IPS-18a (cell line): ENCODE measurements around the gene ARHGAP10.

Source experiments
- H3K27ac ChIP-seq: one replicate; pipeline ENCODE4 v1.5.1; 2013; ENCODE audit warnings: low read length
- H3K27me3 ChIP-seq: one replicate; pipeline ENCODE4 v1.6.1; 2013; ENCODE audit warnings: mild to moderate bottlenecking, low read length; ENCODE audit not compliant: control insufficient read depth, insufficient read depth
- H3K36me3 ChIP-seq: one replicate; pipeline ENCODE4 v1.6.1; 2013; ENCODE audit warnings: low read depth, low read length; ENCODE audit not compliant: control insufficient read depth
- H3K4me1 ChIP-seq: one replicate; pipeline ENCODE4 v1.6.1; 2013; ENCODE audit warnings: low read depth, low read length; ENCODE audit not compliant: control insufficient read depth
- H3K4me3 ChIP-seq: one replicate; pipeline ENCODE4 v1.5.1; 2013; ENCODE audit warnings: low read length
- H3K9ac ChIP-seq: one replicate; pipeline ENCODE4 v1.6.1; 2013; ENCODE audit warnings: mild to moderate bottlenecking, low read length, moderate library complexity
- H3K9me3 ChIP-seq: one replicate; pipeline ENCODE4 v1.6.1; 2013; ENCODE audit warnings: low read depth, low read length; ENCODE audit not compliant: control insufficient read depth

The ARHGAP10 gene

DNA sequence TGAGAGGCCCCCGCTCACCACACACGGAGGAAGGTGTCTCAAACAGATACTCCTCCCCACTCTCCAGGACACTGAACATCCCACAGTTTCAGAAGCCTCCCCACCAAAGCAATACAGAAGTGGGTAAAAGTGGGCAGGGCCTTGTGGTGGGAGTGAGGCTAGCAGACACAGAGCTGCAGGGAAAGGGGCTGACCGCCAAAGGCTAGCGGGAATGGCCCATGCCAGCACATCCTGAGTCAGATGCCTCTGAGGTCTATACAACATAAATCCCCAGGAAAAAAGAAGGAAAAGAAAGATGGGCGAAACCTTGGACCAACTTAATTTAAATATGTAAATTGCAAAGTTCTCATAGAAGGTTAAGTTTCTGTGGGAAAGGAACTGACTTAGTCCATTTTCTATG is 21.9 kb upstream of the ARHGAP10 start:
- no peaks in the 10 kb centered on the region for H3K36me3 ChIP-seq
- H3K27ac ChIP-seq, result no peak overlapping the region
- H3K9ac ChIP-seq, result no peak overlapping the region
- no peaks in the 10 kb centered on the region for H3K9me3 ChIP-seq
- H3K4me1 ChIP-seq, result no peaks in the 10 kb centered on the region
- H3K4me3 ChIP-seq, result no peak overlapping the region
- no peaks in the 10 kb centered on the region for H3K27me3 ChIP-seq

- Histone ChIP-seq H3K27me3 (no peaks in the 10 kb centered on the region), H3K9me3 (no peaks in the 10 kb centered on the region), H3K4me3 (no peak overlapping the region)
These were observed 17.1 kb upstream of the ARHGAP10 start for GRCh38 chr4:147714575-147715401.

GRCh38 chr4:147717878-147718277 is 14.0 kb upstream of the ARHGAP10 start:
- H3K4me3 ChIP-seq, result no peak overlapping the region
- H3K27me3 ChIP-seq, result peaks cover 1% of the 10 kb centered on the region
- H3K27ac ChIP-seq, result no peak overlapping the region
- H3K9me3 ChIP-seq, result no peaks in the 10 kb centered on the region
- H3K36me3 ChIP-seq, result no peaks in the 10 kb centered on the region
- no peak overlapping the region for H3K9ac ChIP-seq
- H3K4me1 ChIP-seq, result no peaks in the 10 kb centered on the region

More at GRCh38 chr4:147714575-147715401, 17.1 kb upstream of the ARHGAP10 start:
- no peak overlapping the region for H3K27ac ChIP-seq
- no peak overlapping the region for H3K9ac ChIP-seq
- no peaks in the 10 kb centered on the region for H3K36me3 ChIP-seq
- no peaks in the 10 kb centered on the region for H3K4me1 ChIP-seq

DNA sequence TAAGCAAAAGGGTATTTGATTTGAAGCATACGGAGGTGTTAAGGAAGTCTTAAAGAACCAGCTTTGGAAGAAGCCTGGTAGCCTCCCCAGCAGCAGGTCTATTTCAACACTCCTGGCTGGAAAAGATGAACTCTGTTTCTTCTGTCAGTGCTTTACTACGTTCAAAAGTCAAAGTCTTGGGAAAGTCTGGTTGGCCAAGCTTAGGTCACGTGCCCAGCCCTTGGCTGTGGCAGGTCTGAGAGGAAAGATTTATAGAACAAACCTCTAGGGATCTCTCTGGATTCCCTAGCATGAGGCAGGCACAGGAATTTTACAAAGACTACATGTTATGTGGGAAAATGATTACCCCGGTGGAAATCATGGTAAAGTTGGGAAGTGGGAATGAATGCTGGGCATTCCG is 8.6 kb upstream of the ARHGAP10 start:
- no peak overlapping the region for H3K27ac ChIP-seq
- no peak overlapping the region for H3K9ac ChIP-seq
- peaks cover 27% of the 10 kb centered on the region for H3K27me3 ChIP-seq
- no peak overlapping the region for H3K4me3 ChIP-seq
- H3K9me3 ChIP-seq, result no peaks in the 10 kb centered on the region
- no peaks in the 10 kb centered on the region for H3K36me3 ChIP-seq
- no peaks in the 10 kb centered on the region for H3K4me1 ChIP-seq

DNA sequence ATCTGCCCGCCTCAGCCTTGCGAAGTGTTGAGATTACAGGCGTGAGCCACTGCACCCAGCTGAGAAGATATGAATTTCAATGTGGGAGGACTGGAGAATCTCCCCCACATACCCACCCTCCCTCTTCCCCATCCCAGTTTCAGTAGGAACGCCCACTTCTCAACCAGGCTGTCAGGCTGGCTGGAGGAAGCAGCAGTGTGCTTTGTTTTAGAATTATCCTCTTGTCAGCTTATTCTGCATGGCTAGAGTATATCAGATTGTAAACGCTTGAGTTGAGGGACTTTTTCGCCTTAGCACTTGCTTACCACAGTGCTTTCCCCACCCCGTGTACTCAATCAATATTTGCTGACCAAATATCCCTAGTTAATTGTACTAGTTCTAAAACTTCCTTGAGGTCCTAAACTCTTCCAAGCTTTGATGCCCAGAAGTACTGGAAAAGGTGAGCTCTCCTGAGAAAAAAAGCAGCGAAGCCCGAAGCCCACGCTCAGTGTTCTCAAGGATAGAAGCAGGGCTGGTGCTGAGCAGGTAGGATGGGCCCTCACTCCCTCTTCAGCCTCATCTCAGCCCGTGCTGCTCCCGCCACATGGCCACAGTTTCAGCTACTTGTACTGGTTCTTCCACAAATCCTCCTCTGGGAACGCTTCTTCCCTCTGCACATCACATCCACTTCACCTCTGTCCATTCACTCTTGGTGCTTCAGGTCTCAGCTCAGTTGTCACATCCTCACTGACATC is 7.3 kb upstream of the ARHGAP10 start:
- no peaks in the 10 kb centered on the region for H3K36me3 ChIP-seq
- H3K9me3 ChIP-seq, result no peaks in the 10 kb centered on the region
- H3K27me3 ChIP-seq, result peaks cover 40% of the 10 kb centered on the region
- no peak overlapping the region for H3K4me3 ChIP-seq
- H3K4me1 ChIP-seq, result no peaks in the 10 kb centered on the region
- no peak overlapping the region for H3K27ac ChIP-seq
- no peak overlapping the region for H3K9ac ChIP-seq

DNA sequence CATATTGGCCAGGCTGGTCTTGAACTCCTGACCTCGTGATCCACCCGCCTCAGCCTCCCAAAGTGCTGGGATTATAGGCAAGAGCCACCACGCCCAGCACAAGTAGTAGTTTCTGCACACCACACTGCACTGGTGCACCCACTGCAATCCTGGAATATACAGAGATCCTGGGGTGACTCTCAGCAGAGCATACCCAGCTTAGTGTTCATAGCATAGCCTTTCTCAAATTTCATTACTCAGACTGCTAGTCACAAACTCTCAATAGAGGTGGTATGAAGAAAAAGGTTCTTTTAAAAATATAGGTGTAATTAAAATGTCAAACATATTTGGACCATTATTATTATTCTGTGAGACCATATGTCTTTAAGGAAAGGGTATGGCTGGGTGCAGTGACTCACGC is 6.2 kb upstream of the ARHGAP10 start:
- Histone ChIP-seq H3K9me3 (no peaks in the 10 kb centered on the region), H3K36me3 (no peaks in the 10 kb centered on the region), H3K9ac (no peak overlapping the region), H3K4me1 (peaks cover 7% of the 10 kb centered on the region), H3K27me3 (peaks cover 50% of the 10 kb centered on the region), H3K27ac (no peak overlapping the region), H3K4me3 (no peak overlapping the region)

DNA sequence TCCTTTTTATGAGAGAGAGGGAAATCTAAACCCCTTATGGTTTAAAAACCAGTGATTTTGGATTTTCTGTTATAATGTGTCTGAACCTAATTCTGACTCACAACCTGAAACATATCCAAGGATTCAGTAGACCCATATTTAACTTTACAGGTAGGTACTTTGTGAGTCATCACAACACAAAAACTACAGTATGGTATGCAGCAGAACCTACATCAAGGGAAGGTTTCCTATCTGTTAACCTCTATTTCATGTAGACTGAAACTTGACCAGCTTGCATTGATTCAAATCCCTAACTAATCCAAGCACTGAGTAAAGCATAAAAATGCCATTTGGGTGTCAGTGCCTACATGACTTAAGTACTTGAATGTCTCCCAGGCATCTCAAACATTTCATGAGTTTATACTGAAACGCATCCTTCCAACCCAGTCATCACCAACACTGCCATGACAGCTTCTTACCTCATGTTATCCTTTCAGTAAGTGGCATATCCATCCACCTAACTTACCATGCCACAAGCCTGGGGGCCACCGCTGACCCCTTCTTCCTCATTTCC is 4.3 kb upstream of the ARHGAP10 start:
- Histone ChIP-seq H3K36me3 (no peaks in the 10 kb centered on the region), H3K9me3 (no peaks in the 10 kb centered on the region), H3K4me1 (peaks cover 10% of the 10 kb centered on the region), H3K27ac (no peak overlapping the region), H3K9ac (no peak overlapping the region), H3K4me3 (no peak overlapping the region), H3K27me3 (peaks cover 67% of the 10 kb centered on the region)

DNA sequence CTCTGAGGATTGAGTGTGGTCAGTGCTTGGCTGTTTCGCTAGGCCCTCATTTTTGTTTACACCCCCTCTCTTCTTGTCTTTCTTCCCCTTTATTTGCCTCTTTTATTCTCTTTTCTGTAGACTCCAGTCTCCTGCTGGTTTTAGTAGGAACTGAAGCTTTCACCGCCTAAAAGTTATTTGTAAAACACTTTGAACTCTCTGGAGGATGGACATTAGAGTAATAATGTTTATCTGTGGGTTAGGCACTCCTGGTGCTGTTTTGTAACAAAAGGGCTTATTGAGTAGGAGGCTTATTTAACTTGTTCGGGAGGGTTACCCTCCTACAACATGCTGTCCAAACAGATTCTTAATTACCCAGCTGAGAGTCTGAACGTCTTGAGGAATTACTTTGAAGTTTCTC is 1.6 kb upstream of the ARHGAP10 start:
- no peaks in the 10 kb centered on the region for H3K9me3 ChIP-seq
- no peak overlapping the region for H3K9ac ChIP-seq
- peaks cover 90% of the 10 kb centered on the region for H3K27me3 ChIP-seq
- H3K4me3 ChIP-seq, result peak overlapping the region; percentile 78
- peaks cover 16% of the 10 kb centered on the region for H3K4me1 ChIP-seq
- no peak overlapping the region for H3K27ac ChIP-seq
- H3K36me3 ChIP-seq, result no peaks in the 10 kb centered on the region

- H3K9ac ChIP-seq, result peak overlapping the region; percentile 71
- H3K4me3 ChIP-seq, result peak overlapping the region; percentile 78
- H3K27me3 ChIP-seq, result peaks cover 89% of the 10 kb centered on the region
- no peaks in the 10 kb centered on the region for H3K36me3 ChIP-seq
- H3K4me1 ChIP-seq, result peaks cover 16% of the 10 kb centered on the region
- no peak overlapping the region for H3K27ac ChIP-seq
- H3K9me3 ChIP-seq, result no peaks in the 10 kb centered on the region
These were observed 789 bp downstream of the ARHGAP10 start for GRCh38 chr4:147732518-147733235.

- Histone ChIP-seq H3K9me3 (no peaks in the 10 kb centered on the region), H3K4me3 (peak overlapping the region; percentile 78), H3K27ac (no peak overlapping the region), H3K4me1 (peaks cover 16% of the 10 kb centered on the region), H3K27me3 (peaks cover 78% of the 10 kb centered on the region), H3K36me3 (no peaks in the 10 kb centered on the region), H3K9ac (no peak overlapping the region)
These were observed 1.9 kb downstream of the ARHGAP10 start for GRCh38 chr4:147733716-147734344.

DNA sequence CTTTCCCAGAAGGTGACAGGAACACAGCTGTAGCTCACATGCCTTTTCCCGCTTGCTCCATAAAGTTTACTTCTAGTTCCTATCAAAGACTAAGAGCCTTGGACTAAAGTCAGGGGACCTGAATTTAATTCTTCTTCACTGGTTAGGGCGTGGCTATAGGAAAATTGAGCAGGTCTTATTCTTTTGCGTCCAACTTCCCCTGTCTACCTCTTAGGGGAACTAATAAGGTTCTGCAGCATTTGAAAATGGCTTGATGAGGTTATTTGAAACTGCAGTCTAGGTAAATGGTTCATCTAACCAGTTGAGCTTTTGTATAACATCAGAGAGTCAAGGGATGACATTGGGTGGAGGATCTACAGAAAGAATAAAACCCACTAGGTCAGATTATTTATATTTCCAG is 2.6 kb downstream of the ARHGAP10 start:
- H3K4me3 ChIP-seq, result no peak overlapping the region

More for the DNA sequence above, 2.6 kb downstream of the ARHGAP10 start:
- Histone ChIP-seq H3K9ac (no peak overlapping the region), H3K36me3 (no peaks in the 10 kb centered on the region), H3K9me3 (no peaks in the 10 kb centered on the region), H3K4me1 (peaks cover 16% of the 10 kb centered on the region), H3K27ac (no peak overlapping the region), H3K27me3 (peaks cover 71% of the 10 kb centered on the region)
